ENCODE data around the gene CX3CL1.

- TF ChIP-seq POLR2A (IDR thresholded peaks at IDR 0.05): no peak
- TF ChIP-seq, protein P1, sequence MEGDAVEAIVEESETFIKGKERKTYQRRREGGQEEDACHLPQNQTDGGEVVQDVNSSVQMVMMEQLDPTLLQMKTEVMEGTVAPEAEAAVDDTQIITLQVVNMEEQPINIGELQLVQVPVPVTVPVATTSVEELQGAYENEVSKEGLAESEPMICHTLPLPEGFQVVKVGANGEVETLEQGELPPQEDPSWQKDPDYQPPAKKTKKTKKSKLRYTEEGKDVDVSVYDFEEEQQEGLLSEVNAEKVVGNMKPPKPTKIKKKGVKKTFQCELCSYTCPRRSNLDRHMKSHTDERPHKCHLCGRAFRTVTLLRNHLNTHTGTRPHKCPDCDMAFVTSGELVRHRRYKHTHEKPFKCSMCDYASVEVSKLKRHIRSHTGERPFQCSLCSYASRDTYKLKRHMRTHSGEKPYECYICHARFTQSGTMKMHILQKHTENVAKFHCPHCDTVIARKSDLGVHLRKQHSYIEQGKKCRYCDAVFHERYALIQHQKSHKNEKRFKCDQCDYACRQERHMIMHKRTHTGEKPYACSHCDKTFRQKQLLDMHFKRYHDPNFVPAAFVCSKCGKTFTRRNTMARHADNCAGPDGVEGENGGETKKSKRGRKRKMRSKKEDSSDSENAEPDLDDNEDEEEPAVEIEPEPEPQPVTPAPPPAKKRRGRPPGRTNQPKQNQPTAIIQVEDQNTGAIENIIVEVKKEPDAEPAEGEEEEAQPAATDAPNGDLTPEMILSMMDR (IDR thresholded peaks at IDR 0.05): no peak
Measured at GRCh38 chr16:57430955-57431354, 58.7 kb downstream of the CX3CL1 start.

Measured in lower leg skin (tissue), 3 donors.